ENCODE data around the gene BBS12. TPM values are rescaled to one million over a fixed set of nuclear protein-coding genes. Genes with fewer than 3 reads are reported as not detected.

BBS12 gene
- total and polyA plus RNA-seq, 2 donors (not counting 3 experiments of a cell fraction or from before 2014, with no cell fraction given): 0.91 to 2.3 TPM

- TF ChIP-seq JUN (IDR thresholded peaks at IDR 0.05; ENCODE audit: borderline replicate concordance, insufficient read depth, insufficient read length, low read depth): peak; percentile 34
- TF ChIP-seq EZH2 (IDR thresholded peaks at IDR 0.05; ENCODE audit: borderline replicate concordance, low read depth, low read length, severe bottlenecking): no peak
- TF ChIP-seq GATA2 (IDR thresholded peaks at IDR 0.05; ENCODE audit: insufficient read depth, insufficient read length, low read depth, low read length): no peak
- peak; percentile 67 for TF ChIP-seq FOS (IDR thresholded peaks at IDR 0.05; ENCODE audit: borderline replicate concordance, insufficient read depth, low read length)
- TF ChIP-seq POLR2A (IDR thresholded peaks at IDR 0.05; ENCODE audit: low read depth, low read length): no peak
- H3K4me3 ChIP-seq (replicated peaks in 1 of 3; ENCODE audit: insufficient read depth in 1 of 3, low read depth in 1 of 3, low read length in 3 of 3): no peak overlapping the region
- dilution Hi-C loops (cut with MboI; ENCODE audit: extremely low pct_ligation_motif_present, low sequenced_read_pairs) (no loop called here), intact Hi-C loops (cut with micrococcal nuclease) (no loop called here)
- peak; percentile 24 for FAIRE-seq
- H3K27me3 ChIP-seq (ENCODE audit: control insufficient read depth in 2 of 2, insufficient read depth in 2 of 2, low read length in 2 of 2): no peaks in the 10 kb centered on the region
- no peaks in the 10 kb centered on the region for H3K36me3 ChIP-seq (ENCODE audit: control insufficient read depth in 2 of 2, extremely low read depth in 1 of 2, insufficient read depth in 2 of 2, low read length in 2 of 2)
- no TSS peak for BruUV-seq (replicated peaks)
- no peak overlapping the region for H2AFZ ChIP-seq (ENCODE audit: low read depth, low read length)
- H3K27ac ChIP-seq (ENCODE audit: insufficient read depth, low read depth, low read length): no peak overlapping the region
- no peaks in the 10 kb centered on the region for H3K9me1 ChIP-seq (replicated peaks; ENCODE audit: control insufficient read depth, extremely low read depth, insufficient read depth, low read length)
- H3K4me1 ChIP-seq (ENCODE audit: control insufficient read depth, extremely low read depth, insufficient read depth, low read length): no peaks in the 10 kb centered on the region
- DNase-seq (ENCODE audit: low read depth, low spot score): no peak
- CTCF ChIA-PET: interaction anchor here (1.9 kb wide), 1 partner anchor 10 kb away, joined by 9 read pairs; no protein-coding TSS in a partner anchor
- H3K9me3 ChIP-seq (replicated peaks; ENCODE audit: control insufficient read depth, insufficient read depth, low read length): no peaks in the 10 kb centered on the region
- POLR2A ChIA-PET: no interaction called here
- no peak overlapping the region for H3K9ac ChIP-seq (replicated peaks; ENCODE audit: extremely low read depth, insufficient read depth, low read length)
- no peaks in the 10 kb centered on the region for H3K79me2 ChIP-seq (ENCODE audit: control insufficient read depth, insufficient read depth, low read length)
- no peaks in the 10 kb centered on the region for H4K20me1 ChIP-seq (replicated peaks; ENCODE audit: control insufficient read depth, extremely low read depth, insufficient read depth, low read length)
- H3K4me2 ChIP-seq (ENCODE audit: insufficient read depth, low read length): no peak overlapping the region
Measured at GRCh38 chr4:122747883-122748282, 15.4 kb downstream of the BBS12 start.

- POLR2A ChIA-PET: no interaction called here
- H3K36me3 ChIP-seq (ENCODE audit: control insufficient read depth in 2 of 2, extremely low read depth in 1 of 2, insufficient read depth in 2 of 2, low read length in 2 of 2): no peaks in the 10 kb centered on the region
- no peak overlapping the region for H3K4me2 ChIP-seq (ENCODE audit: insufficient read depth, low read length)
- H3K9me3 ChIP-seq (replicated peaks; ENCODE audit: control insufficient read depth, insufficient read depth, low read length): no peaks in the 10 kb centered on the region
- no TSS peak for BruUV-seq (replicated peaks)
- H3K9me1 ChIP-seq (replicated peaks; ENCODE audit: control insufficient read depth, extremely low read depth, insufficient read depth, low read length): no peaks in the 10 kb centered on the region
- no peak overlapping the region for H2AFZ ChIP-seq (ENCODE audit: low read depth, low read length)
- DNase-seq (ENCODE audit: low read depth, low spot score): no peak
- no peak for FAIRE-seq
- intact Hi-C loops (cut with micrococcal nuclease): no loop called here
- no peak overlapping the region for H3K9ac ChIP-seq (replicated peaks; ENCODE audit: extremely low read depth, insufficient read depth, low read length)
- no peaks in the 10 kb centered on the region for H3K27me3 ChIP-seq (ENCODE audit: control insufficient read depth in 2 of 2, insufficient read depth in 2 of 2, low read length in 2 of 2)
- no peaks in the 10 kb centered on the region for H4K20me1 ChIP-seq (replicated peaks; ENCODE audit: control insufficient read depth, extremely low read depth, insufficient read depth, low read length)
- H3K4me3 ChIP-seq (replicated peaks in 1 of 3; ENCODE audit: insufficient read depth in 1 of 3, low read depth in 1 of 3, low read length in 3 of 3): no peak overlapping the region
- H3K27ac ChIP-seq (ENCODE audit: insufficient read depth, low read depth, low read length): no peak overlapping the region
- no peaks in the 10 kb centered on the region for H3K79me2 ChIP-seq (ENCODE audit: control insufficient read depth, insufficient read depth, low read length)
- CTCF ChIA-PET: no interaction called here
- dilution Hi-C loops (cut with MboI; ENCODE audit: extremely low pct_ligation_motif_present, low sequenced_read_pairs): loop anchor here (25.0 kb wide), 1 partner anchor 162 kb away; the partner anchor contains the start of gene NUDT6
- TF ChIP-seq FOS (IDR thresholded peaks at IDR 0.05; ENCODE audit: borderline replicate concordance, insufficient read depth, low read length) (no peak), MYC (IDR thresholded peaks at IDR 0.05; ENCODE audit: low read depth, low read length) (no peak), GATA2 (IDR thresholded peaks at IDR 0.05; ENCODE audit: insufficient read depth, insufficient read length, low read depth, low read length) (no peak), EZH2 (IDR thresholded peaks at IDR 0.05; ENCODE audit: borderline replicate concordance, low read depth, low read length, severe bottlenecking) (no peak), MAX (IDR thresholded peaks at IDR 0.05; ENCODE audit: insufficient read depth, insufficient read length) (no peak), POLR2AphosphoS5 (IDR thresholded peaks at IDR 0.05; ENCODE audit: insufficient read depth, low read depth, low read length) (no peak), POLR2A (IDR thresholded peaks at IDR 0.05; ENCODE audit: low read depth, low read length) (no peak), CTCF (IDR thresholded peaks at IDR 0.05; ENCODE audit: extremely low read depth in 1 of 2, insufficient read depth in 1 of 2, low read depth in 1 of 2, low read length in 2 of 2) (no peak), JUN (IDR thresholded peaks at IDR 0.05; ENCODE audit: borderline replicate concordance, insufficient read depth, insufficient read length, low read depth) (no peak)
- H3K4me1 ChIP-seq (ENCODE audit: control insufficient read depth, extremely low read depth, insufficient read depth, low read length): no peaks in the 10 kb centered on the region
Measured at GRCh38 chr4:122749704-122750454, 17.4 kb downstream of the BBS12 start.

All from endothelial cell of umbilical vein (primary cell).